NCI-H2081 treated with DMSO at 0.1 percent for 48 hours (cell line): ENCODE results near the gene BIRC7.
A peak's percentile ranks its signal among the peaks of the same experiment; 100 is the strongest.

Source experiments
- DNase-seq: peaks from one replicate; lab custom pipeline; 2025; lab: John Stamatoyannopoulos, UW

Gene BIRC7

GRCh38 chr20:63235399-63235983 lies at the start of gene BIRC7:
Gene BIRC7 (plus strand): TSS chr20:63235905. CDS start chr20:63236097, 192 bp downstream.
- no peak for DNase-seq

GRCh38 chr20:63186084-63186483 lies 49.6 kb upstream of the BIRC7 start:
- DNase-seq: no peak

GRCh38 chr20:63186528-63187316 lies 49.0 kb upstream of the BIRC7 start:
- no peak for DNase-seq

GRCh38 chr20:63187338-63188158 lies 48.2 kb upstream of the BIRC7 start:
- DNase-seq: no peak

GRCh38 chr20:63188159-63188442 lies 47.6 kb upstream of the BIRC7 start:
- no peak for DNase-seq

GRCh38 chr20:63188641-63189321 lies 46.9 kb upstream of the BIRC7 start:
- DNase-seq: no peak

- DNase-seq: no peak
Measured at GRCh38 chr20:63189322-63189642, 46.4 kb upstream of the BIRC7 start.

GRCh38 chr20:63189846-63190559 lies 45.7 kb upstream of the BIRC7 start:
- no peak for DNase-seq

GRCh38 chr20:63190828-63191227 lies 44.9 kb upstream of the BIRC7 start:
- DNase-seq: no peak

- DNase-seq: peak; percentile 74
Measured at GRCh38 chr20:63191400-63191799, 44.3 kb upstream of the BIRC7 start.

GRCh38 chr20:63192721-63193120 lies 43.0 kb upstream of the BIRC7 start:
- DNase-seq: no peak

GRCh38 chr20:63194007-63194796 lies 41.5 kb upstream of the BIRC7 start:
- no peak for DNase-seq

- no peak for DNase-seq
Measured at GRCh38 chr20:63194797-63195173, 40.9 kb upstream of the BIRC7 start.

GRCh38 chr20:63196768-63197470 lies 38.8 kb upstream of the BIRC7 start:
- no peak for DNase-seq

- DNase-seq: no peak
Measured at GRCh38 chr20:63198606-63199005, 37.1 kb upstream of the BIRC7 start.

- DNase-seq: no peak
Measured at GRCh38 chr20:63202021-63202420, 33.7 kb upstream of the BIRC7 start.

- no peak for DNase-seq
Measured at GRCh38 chr20:63202811-63203526, 32.7 kb upstream of the BIRC7 start.

- no peak for DNase-seq
Measured at GRCh38 chr20:63204362-63204761, 31.3 kb upstream of the BIRC7 start.

GRCh38 chr20:63205896-63206295 lies 29.8 kb upstream of the BIRC7 start:
- DNase-seq: no peak

GRCh38 chr20:63206878-63207277 lies 28.8 kb upstream of the BIRC7 start:
- no peak for DNase-seq
